ENCODE results near the gene RUVBL2.
A peak's percentile ranks its signal among the peaks of the same experiment; 100 is the strongest.

Gene RUVBL2

DNA sequence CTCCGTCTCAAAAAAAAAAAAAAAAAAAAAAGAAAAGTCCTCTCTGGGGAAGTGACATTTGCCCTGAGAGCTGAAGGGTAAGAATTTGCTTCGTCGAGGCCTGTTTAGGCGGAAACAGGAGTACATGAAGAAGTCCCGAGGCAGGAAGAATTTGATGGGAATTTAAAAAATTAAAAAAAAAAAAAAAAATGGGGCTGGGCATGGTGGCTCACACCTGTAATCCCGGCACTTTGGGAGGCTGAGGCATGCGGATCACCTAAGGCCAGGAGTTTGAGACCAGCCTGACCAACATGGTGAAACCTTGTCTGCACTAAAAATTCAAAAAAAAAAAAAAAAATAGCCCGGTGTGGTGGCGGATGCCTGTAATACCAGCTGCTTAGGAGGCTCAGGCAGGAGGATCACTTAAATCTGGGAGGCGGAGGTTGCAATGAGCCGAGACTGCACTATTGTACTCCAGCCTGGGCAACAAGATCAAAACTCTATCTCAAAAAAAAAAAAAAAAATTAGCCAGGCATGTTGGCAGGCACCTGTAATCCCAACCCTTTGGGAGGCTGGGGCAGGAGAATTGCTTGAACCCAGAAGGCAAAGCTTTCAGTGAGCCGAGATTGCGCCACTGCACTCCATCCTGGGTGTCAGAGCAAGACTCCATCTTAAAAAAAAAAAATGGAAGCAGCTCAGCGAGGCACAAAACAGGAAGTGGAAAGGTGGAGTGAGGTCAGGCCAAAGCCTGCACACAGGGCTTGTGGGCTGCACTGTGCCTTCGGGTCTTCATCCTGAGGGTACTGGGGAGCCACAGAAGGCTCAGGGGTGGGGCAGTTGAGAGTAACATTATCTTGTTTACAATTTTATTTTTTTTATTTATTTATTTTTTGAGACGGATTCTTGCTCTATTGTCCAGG is 34.1 kb upstream of the RUVBL2 start:
- DNase-seq: peak; percentile 58
- peaks cover 84% of the 10 kb centered on the region for H3K4me1 Mint-ChIP-seq
- no peak overlapping the region for H3K4me3 Mint-ChIP-seq
- H3K27me3 Mint-ChIP-seq: no peaks in the 10 kb centered on the region
- H3K27ac Mint-ChIP-seq: peak overlapping the region; percentile 78
- H3K36me3 Mint-ChIP-seq: peaks cover 51% of the 10 kb centered on the region
- CTCF ChIA-PET: no interaction called here
- no peaks in the 10 kb centered on the region for H3K9me3 Mint-ChIP-seq

DNA sequence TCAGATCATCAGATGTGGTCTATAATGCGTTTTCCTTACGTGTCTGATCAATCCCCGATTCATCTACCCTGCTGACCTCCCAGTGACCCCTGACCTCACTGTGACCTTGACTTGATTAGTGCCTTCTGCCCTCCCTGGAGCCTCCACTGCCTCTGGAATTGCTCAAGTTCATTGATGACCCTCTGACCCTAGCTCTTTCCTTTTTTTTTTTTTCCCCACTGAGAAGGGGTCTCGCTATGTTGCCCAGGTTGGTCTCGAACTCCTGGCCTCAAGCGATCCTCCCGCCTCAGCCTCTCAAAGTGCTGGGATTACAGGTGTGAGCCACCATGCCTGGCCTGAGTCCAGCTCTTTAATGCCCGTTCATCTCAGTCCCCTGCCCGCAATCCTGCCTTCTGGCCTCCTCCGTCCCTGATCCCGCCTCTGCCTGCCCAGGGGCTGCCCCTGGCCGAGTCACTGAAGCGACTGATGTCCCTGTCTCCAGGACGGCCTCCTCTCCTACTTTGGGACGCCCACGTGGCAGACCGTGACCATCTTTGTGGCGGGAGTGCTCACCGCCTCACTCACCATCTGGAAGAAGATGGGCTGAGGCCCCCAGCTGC is 32.5 kb upstream of the RUVBL2 start:
- no peaks in the 10 kb centered on the region for H3K27me3 Mint-ChIP-seq
- H3K4me3 Mint-ChIP-seq: no peak overlapping the region
- CTCF ChIA-PET: interaction anchor here (0.8 kb wide), 1 partner anchor 32 kb away, joined by 3 read pairs; the partner anchor contains the start of genes GYS1 and RUVBL2
- H3K4me1 Mint-ChIP-seq: peaks cover 83% of the 10 kb centered on the region
- H3K36me3 Mint-ChIP-seq: peaks cover 48% of the 10 kb centered on the region
- no peaks in the 10 kb centered on the region for H3K9me3 Mint-ChIP-seq
- peak overlapping the region; percentile 99 for H3K27ac Mint-ChIP-seq
- DNase-seq: peak; percentile 34

GRCh38 chr19:48961673-48962028 is 32.0 kb upstream of the RUVBL2 start:
- peak overlapping the region; percentile 23 for H3K4me3 Mint-ChIP-seq
- no peak for DNase-seq
- H3K36me3 Mint-ChIP-seq: peaks cover 51% of the 10 kb centered on the region
- CTCF ChIA-PET: interaction anchor here (0.8 kb wide), 3 partner anchors 9 to 32 kb away, joined by 3 to 4 read pairs (median 3); partner anchors contain the start of genes GYS1 and RUVBL2
- H3K27ac Mint-ChIP-seq: peak overlapping the region; percentile 99
- H3K9me3 Mint-ChIP-seq: no peaks in the 10 kb centered on the region
- no peaks in the 10 kb centered on the region for H3K27me3 Mint-ChIP-seq
- H3K4me1 Mint-ChIP-seq: peaks cover 85% of the 10 kb centered on the region

GRCh38 chr19:48962029-48962848 is 31.4 kb upstream of the RUVBL2 start:
- Mint-ChIP-seq H3K4me3 (peak overlapping the region; percentile 23), H3K9me3 (no peaks in the 10 kb centered on the region), H3K27me3 (no peaks in the 10 kb centered on the region), H3K4me1 (peaks cover 86% of the 10 kb centered on the region), H3K27ac (peak overlapping the region; percentile 99), H3K36me3 (peaks cover 50% of the 10 kb centered on the region)
- CTCF ChIA-PET: interaction anchor here (0.8 kb wide), 2 partner anchors 8 to 31 kb away, joined by 3 to 4 read pairs; partner anchors contain the start of gene RUVBL2
- DNase-seq: peak; percentile 59

- DNase-seq: no peak
- Mint-ChIP-seq H3K4me3 (peak overlapping the region; percentile 23), H3K4me1 (peaks cover 85% of the 10 kb centered on the region), H3K36me3 (peaks cover 45% of the 10 kb centered on the region), H3K27me3 (no peaks in the 10 kb centered on the region), H3K9me3 (no peaks in the 10 kb centered on the region), H3K27ac (peak overlapping the region; percentile 99)
- CTCF ChIA-PET: no interaction called here
Observed at GRCh38 chr19:48962849-48963165, 30.9 kb upstream of the RUVBL2 start.

DNA sequence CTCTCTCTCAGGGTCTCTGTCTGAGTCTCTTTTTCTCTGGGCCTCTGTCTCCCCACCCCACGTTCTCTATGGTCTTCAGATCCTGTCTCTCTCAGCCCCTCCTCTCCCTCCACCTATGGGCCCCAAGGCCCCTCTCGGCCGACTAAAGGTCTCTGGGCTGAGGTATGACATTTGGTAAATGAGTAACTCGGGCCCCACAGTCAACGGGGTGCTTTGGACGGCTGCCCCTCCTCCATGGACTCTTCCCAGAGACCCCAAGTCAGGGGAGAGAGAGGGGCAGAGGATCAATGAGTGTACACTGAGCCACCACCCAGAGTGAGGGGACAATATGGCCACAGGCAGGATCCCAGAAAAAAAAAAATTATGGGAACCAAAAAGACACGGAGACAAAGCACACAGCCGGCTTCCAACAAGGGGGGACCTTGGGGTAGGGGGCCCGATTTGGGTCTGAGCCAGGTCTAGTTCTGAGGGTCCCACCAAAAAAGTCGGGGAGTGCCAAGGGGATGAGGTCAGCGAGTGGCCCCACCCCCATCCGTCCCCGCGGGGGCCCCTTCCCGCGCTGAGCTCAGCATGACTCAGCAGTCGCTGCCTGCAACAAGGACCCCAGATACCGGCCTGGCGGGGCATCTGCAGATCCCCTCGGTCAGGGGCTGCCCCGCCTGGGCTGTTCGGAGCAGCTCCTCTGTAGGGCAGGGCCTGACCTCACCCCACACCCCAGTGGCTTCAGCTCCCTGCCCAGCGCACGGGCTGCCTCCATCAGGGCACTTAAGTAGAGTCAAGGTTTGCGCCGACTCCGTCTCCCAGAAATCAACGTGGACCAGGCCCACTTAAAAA is 30.1 kb upstream of the RUVBL2 start:
- no peaks in the 10 kb centered on the region for H3K9me3 Mint-ChIP-seq
- no peaks in the 10 kb centered on the region for H3K27me3 Mint-ChIP-seq
- peaks cover 44% of the 10 kb centered on the region for H3K36me3 Mint-ChIP-seq
- peak overlapping the region; percentile 99 for H3K27ac Mint-ChIP-seq
- CTCF ChIA-PET: interaction anchor here (0.7 to 1.0 kb wide), 3 partner anchors 14 to 175 kb away, joined by 3 to 4 read pairs (median 4); no protein-coding TSS in a partner anchor
- peak overlapping the region; percentile 98 for H3K4me3 Mint-ChIP-seq
- peaks cover 78% of the 10 kb centered on the region for H3K4me1 Mint-ChIP-seq
- DNase-seq: peak; percentile 61

DNA sequence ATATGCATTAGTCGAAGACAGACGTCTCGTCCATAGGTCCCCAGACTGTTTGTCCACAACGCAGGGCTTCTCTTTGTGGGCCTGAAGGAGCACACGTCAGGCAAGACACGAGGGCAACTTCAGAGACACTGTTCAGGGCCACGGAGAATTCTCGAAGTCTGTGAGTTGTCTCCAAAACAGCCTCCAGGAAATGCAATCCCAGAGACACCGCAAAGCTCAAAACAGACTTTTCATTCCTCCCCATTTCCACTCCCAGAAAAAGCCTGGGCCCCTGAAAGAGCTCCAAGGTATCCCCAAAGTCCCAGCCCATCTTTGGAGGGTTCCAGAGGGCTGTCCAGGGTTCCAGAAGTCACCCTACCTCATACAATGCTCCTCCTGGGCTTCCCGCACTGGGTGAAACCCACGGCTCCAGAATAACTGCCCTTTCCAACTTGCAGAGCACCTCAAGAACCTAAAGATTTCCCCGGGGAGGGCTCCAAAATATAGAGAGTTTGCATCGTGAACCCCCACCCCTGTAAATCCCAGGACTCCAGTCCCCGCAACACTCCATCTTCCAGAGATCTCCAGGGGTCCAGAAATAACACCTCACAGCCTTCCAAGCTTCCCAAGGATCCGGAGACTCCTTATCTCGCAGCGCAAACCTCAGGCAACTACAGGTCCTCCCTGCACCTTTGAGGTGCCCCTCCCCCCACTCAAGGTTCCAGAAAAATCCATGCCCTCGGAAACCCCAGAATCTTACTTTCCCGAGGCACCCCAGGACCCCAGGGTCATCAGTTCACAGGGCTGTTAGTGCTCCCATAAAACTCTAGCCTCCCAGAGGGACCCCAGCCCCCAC is 29.3 kb upstream of the RUVBL2 start:
- Mint-ChIP-seq H3K27ac (peak overlapping the region; percentile 99), H3K4me3 (peak overlapping the region; percentile 98), H3K36me3 (peaks cover 44% of the 10 kb centered on the region), H3K4me1 (peaks cover 72% of the 10 kb centered on the region), H3K27me3 (no peaks in the 10 kb centered on the region), H3K9me3 (no peaks in the 10 kb centered on the region)
- peak; percentile 32 for DNase-seq
- CTCF ChIA-PET: interaction anchor here (0.7 to 1.0 kb wide), 3 partner anchors 13 to 176 kb away, joined by 3 to 4 read pairs (median 4); no protein-coding TSS in a partner anchor

DNA sequence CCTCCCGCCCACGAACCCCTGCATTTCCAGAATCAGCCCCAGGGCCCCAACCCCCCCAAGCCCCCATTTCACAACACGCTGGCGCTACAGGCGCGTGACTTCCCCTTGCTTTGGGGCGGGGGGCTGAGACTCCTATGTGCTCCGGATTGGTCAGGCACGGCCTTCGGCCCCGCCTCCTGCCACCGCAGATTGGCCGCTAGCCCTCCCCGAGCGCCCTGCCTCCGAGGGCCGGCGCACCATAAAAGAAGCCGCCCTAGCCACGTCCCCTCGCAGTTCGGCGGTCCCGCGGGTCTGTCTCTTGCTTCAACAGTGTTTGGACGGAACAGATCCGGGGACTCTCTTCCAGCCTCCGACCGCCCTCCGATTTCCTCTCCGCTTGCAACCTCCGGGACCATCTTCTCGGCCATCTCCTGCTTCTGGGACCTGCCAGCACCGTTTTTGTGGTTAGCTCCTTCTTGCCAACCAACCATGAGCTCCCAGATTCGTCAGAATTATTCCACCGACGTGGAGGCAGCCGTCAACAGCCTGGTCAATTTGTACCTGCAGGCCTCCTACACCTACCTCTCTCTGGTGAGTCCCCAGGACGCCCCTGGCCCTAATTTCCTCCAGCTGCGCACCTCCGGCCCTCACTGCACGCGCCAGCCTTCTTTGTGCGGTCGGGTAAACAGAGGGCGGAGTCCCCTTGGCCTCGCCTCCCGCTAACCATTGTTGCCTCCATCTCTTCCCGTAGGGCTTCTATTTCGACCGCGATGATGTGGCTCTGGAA is 28.5 kb upstream of the RUVBL2 start, which contains the start of gene FTL:
TSS of gene FTL (plus strand) at position 270 of the 766 bp plus-strand sequence. CDS start at position 469, 199 bp downstream.
- Mint-ChIP-seq H3K27me3 (no peaks in the 10 kb centered on the region), H3K9me3 (no peaks in the 10 kb centered on the region), H3K27ac (peak within 1 kb of the TSS; percentile 99), H3K4me1 (peaks cover 66% of the 10 kb centered on the region), H3K36me3 (peaks cover 46% of the 10 kb centered on the region), H3K4me3 (peak within 1 kb of the TSS; percentile 98)
- CTCF ChIA-PET: interaction anchor here (0.6 kb wide), 1 partner anchor 281 kb away, joined by 3 read pairs; no protein-coding TSS in a partner anchor
- DNase-seq: peak; percentile 95

DNA sequence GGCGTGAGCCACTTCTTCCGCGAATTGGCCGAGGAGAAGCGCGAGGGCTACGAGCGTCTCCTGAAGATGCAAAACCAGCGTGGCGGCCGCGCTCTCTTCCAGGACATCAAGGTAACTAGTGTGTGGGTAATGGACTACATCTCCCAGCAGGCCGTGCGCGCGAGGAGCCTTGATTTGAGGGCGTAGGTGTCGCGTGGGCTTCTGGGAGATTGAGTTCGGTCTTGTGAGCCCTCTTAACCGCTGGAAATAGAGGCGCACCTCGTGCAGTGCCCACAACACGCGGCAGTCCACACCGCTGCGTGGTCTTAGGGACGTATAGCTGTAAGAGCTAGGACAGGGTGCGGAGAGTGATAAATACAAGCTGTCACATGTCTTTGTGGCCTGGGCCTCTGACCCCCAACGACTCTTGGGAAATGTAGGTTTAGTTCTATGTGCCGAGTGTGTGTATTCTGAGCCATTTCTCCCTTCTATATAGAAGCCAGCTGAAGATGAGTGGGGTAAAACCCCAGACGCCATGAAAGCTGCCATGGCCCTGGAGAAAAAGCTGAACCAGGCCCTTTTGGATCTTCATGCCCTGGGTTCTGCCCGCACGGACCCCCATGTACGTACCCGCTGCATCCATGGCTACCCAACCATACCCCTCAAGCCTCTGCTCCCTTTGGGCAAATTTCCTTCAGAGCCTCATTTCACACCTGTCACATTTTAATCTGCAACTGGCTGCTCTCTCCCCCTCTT is 27.7 kb upstream of the RUVBL2 start:
- CTCF ChIA-PET: interaction anchor here (0.9 to 1.8 kb wide), 3 partner anchors 66 to 170 kb away, joined by 3 to 9 read pairs (median 3); partner anchors contain the start of gene NUCB1
- H3K36me3 Mint-ChIP-seq: peaks cover 46% of the 10 kb centered on the region
- peak overlapping the region; percentile 99 for H3K27ac Mint-ChIP-seq
- H3K27me3 Mint-ChIP-seq: no peaks in the 10 kb centered on the region
- no peaks in the 10 kb centered on the region for H3K9me3 Mint-ChIP-seq
- peaks cover 66% of the 10 kb centered on the region for H3K4me1 Mint-ChIP-seq
- peak overlapping the region; percentile 98 for H3K4me3 Mint-ChIP-seq
- peak; percentile 95 for DNase-seq

DNA sequence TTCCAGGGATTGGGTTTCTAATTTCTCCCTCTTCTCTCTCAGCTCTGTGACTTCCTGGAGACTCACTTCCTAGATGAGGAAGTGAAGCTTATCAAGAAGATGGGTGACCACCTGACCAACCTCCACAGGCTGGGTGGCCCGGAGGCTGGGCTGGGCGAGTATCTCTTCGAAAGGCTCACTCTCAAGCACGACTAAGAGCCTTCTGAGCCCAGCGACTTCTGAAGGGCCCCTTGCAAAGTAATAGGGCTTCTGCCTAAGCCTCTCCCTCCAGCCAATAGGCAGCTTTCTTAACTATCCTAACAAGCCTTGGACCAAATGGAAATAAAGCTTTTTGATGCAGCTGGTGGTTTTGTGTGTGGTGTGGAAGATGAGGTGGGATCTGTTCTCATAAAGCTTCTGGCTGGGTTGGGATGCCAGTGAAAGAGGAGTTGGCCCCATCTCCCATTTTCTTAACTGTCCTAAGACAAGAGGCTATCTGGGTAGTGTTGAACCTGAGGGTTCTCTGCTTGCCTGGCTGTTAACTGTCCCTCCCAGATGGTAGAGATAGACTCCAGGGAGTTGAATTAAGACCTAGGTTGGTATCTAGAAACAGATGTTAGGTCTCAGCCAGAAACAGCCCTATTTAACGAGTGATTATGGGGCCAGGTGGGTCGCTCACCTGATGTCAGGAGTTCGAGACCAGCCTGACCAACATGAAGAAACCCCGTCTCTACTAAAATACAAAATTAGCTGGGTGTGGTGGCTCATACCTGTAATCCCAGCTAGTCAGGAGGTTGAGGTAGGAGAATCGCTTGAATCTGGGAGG is 26.9 kb upstream of the RUVBL2 start:
- DNase-seq: no peak
- H3K4me1 Mint-ChIP-seq: peaks cover 59% of the 10 kb centered on the region
- CTCF ChIA-PET: interaction anchor here (0.9 to 1.8 kb wide), 5 partner anchors 25 to 179 kb away, joined by 3 to 9 read pairs (median 3); partner anchors contain the start of gene NUCB1
- no peaks in the 10 kb centered on the region for H3K9me3 Mint-ChIP-seq
- H3K27ac Mint-ChIP-seq: peak overlapping the region; percentile 99
- peak overlapping the region; percentile 98 for H3K4me3 Mint-ChIP-seq
- no peaks in the 10 kb centered on the region for H3K27me3 Mint-ChIP-seq
- H3K36me3 Mint-ChIP-seq: peaks cover 41% of the 10 kb centered on the region

Measured in activated naive CD4-positive, alpha-beta T cell treated with anti-CD3 and anti-CD28 coated beads, Interleukin-2, amount 10 ng/mL, durations not matched to agents 7 days and 5 days (primary cell).